Tibial nerve (tissue), 4 donors: ENCODE results near the gene LRRC4C. TPM values are rescaled to one million over a fixed set of nuclear protein-coding genes. Genes with fewer than 3 reads are reported as not detected.

ENCODE experiments used
- DNase-seq, 2 donors: peaks; one replicate each; pipeline ENCODE4 v3.0.0-alpha.2; 2019; ENCODE audit warnings: low spot score in 2 of 2
- H3K27ac ChIP-seq, 4 donors: fragments of 200-600 bp; sonication (generic) in 3 of 4; one replicate each; pipeline ENCODE4 v1.5.1; 2017 to 2019; ENCODE audit warnings: mild to moderate bottlenecking in 1 of 4
- H3K27me3 ChIP-seq, 2 donors: fragments of 200-600 bp; sonication (generic) in 1 of 2; one replicate each; pipeline versions ENCODE4 v1.5.1 to v1.6.0; 2017 to 2019
- H3K36me3 ChIP-seq, 3 donors: fragments of 200-600 bp; sonication (generic); one replicate each; pipeline ENCODE4 v1.5.1; 2018 to 2019
- H3K4me1 ChIP-seq, 4 donors: fragments of 200-600 bp; sonication (generic) in 3 of 4; one replicate each; pipeline ENCODE4 v1.5.1; 2017 to 2019
- H3K4me3 ChIP-seq, 4 donors: fragments of 200-600 bp; sonication (generic) in 3 of 4; one replicate each; pipeline ENCODE4 v1.5.1; 2017 to 2019; ENCODE audit warnings: mild to moderate bottlenecking in 1 of 4, moderate library complexity in 1 of 4
- H3K9me3 ChIP-seq, 4 donors: fragments of 200-600 bp; sonication (generic) in 3 of 4; one replicate each; pipeline ENCODE4 v1.5.1; 2017 to 2019
- EP300 ChIP-seq, 2 donors: sonication (generic); formaldehyde crosslinking; IDR thresholded peaks; one replicate each; pipeline ENCODE4 v1.6.1; 2017; ENCODE audit warnings: antibody characterized with exemption in 2 of 2, mild to moderate bottlenecking in 1 of 2
- POLR2A ChIP-seq, 2 donors: fragments of 450-650 bp; IDR thresholded peaks; one replicate each; pipeline ENCODE4 v1.6.1; 2017; ENCODE audit warnings: antibody characterized with exemption in 2 of 2, mild to moderate bottlenecking in 2 of 2, moderate library complexity in 2 of 2
- WGBS, 2 donors: methylation state at CpG; one replicate each; pipeline ENCODE4 v1.1.5; 2018; 5-methylcytosine and 5-hydroxymethylcytosine counted together
- total RNA-seq, 4 donors: library from RNA; depleted of rRNA; stranded (reverse); fragments of >200 nt; gene quantifications; one replicate each; pipeline ENCODE4 v1.1.0, GENCODE V29; 2016
- TF ChIP-seq, protein P1 (sequence below), 5 experiments: fragments of 200-600 bp in 3 of 5; fragments of 450-650 bp in 2 of 5; sonication (generic) in 3 of 5; IDR thresholded peaks; one replicate each; pipeline ENCODE4 v1.5.1; 2016 to 2019; ENCODE audit warnings: antibody characterized with exemption in 5 of 5, mild to moderate bottlenecking in 3 of 5, moderate library complexity in 2 of 5

The LRRC4C gene
- total RNA-seq, 4 donors from 2014 or later = 7.1 to 15.7 (median 8.4) TPM

GRCh38 chr11:40380835-40381234 lies 1078.6 kb downstream of the LRRC4C start:
- no peak for DNase-seq
- Histone ChIP-seq H3K4me1 (no peaks in the 10 kb centered on the region), H3K36me3 (no peaks in the 10 kb centered on the region), H3K27me3 (no peaks in the 10 kb centered on the region), H3K27ac (no peak overlapping the region), H3K4me3 (no peak overlapping the region), H3K9me3 (no peaks in the 10 kb centered on the region)
- WGBS, 2 donors = 57 to 58% methylated on average over 5 of the region's 5 CpGs
- TF ChIP-seq, protein P1, sequence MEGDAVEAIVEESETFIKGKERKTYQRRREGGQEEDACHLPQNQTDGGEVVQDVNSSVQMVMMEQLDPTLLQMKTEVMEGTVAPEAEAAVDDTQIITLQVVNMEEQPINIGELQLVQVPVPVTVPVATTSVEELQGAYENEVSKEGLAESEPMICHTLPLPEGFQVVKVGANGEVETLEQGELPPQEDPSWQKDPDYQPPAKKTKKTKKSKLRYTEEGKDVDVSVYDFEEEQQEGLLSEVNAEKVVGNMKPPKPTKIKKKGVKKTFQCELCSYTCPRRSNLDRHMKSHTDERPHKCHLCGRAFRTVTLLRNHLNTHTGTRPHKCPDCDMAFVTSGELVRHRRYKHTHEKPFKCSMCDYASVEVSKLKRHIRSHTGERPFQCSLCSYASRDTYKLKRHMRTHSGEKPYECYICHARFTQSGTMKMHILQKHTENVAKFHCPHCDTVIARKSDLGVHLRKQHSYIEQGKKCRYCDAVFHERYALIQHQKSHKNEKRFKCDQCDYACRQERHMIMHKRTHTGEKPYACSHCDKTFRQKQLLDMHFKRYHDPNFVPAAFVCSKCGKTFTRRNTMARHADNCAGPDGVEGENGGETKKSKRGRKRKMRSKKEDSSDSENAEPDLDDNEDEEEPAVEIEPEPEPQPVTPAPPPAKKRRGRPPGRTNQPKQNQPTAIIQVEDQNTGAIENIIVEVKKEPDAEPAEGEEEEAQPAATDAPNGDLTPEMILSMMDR (IDR thresholded peaks at IDR 0.05) = no peak
- TF ChIP-seq EP300 (IDR thresholded peaks at IDR 0.05) = no peak
- no peak for TF ChIP-seq POLR2A (IDR thresholded peaks at IDR 0.05)

GRCh38 chr11:40376331-40376730 lies 1083.1 kb downstream of the LRRC4C start:
- TF ChIP-seq POLR2A (IDR thresholded peaks at IDR 0.05) (no peak), EP300 (IDR thresholded peaks at IDR 0.05) (no peak)
- TF ChIP-seq, protein P1 (IDR thresholded peaks at IDR 0.05) = no peak
- 63 to 64% methylated on average over 3 of the region's 3 CpGs for WGBS, 2 donors
- H3K27ac ChIP-seq = no peak overlapping the region
- no peaks in the 10 kb centered on the region for H3K36me3 ChIP-seq
- no peaks in the 10 kb centered on the region for H3K9me3 ChIP-seq
- no peak overlapping the region for H3K4me3 ChIP-seq
- H3K4me1 ChIP-seq = no peaks in the 10 kb centered on the region
- DNase-seq = no peak
- no peaks in the 10 kb centered on the region for H3K27me3 ChIP-seq

DNA sequence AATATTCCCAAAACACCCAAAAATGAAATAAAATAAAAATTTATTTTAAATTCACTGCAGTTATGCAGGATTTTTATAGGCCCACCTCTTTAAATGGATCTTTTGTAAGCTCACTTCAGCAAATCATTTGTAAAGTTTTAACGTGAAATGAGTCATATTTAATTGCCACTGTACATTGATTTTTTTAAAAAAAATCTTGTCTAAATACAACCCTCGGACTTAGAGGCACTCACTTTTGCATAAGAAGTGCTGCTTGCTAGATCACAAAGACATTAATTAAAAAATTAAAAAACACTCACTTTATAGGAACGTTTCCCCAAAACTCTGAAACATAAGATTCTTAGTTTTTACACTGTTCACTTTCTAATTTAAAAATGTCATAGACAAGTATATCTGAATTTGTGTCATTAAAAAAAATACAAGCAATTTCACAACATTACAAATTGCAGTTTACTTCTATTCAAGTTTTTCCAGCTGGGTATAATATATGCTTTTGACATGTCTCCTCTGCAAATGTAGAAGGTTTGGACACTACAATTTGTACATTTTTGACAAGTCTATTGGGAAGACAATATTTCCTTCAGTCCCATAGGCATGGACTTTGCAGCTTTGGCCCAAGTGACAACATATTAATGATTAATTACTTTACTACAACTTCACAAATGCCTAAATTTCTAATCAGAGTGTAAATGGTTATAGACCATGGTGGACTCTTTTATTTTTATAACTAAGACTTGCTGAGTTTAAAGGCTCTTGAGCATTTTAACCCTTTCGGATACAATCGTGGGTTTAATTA lies 1088.4 kb downstream of the LRRC4C start:
- DNase-seq = no peak
- WGBS, 2 donors = 62% methylated on average over 5 of the region's 5 CpGs
- Histone ChIP-seq H3K9me3 (no peaks in the 10 kb centered on the region), H3K27me3 (no peaks in the 10 kb centered on the region), H3K4me3 (no peak overlapping the region), H3K4me1 (no peaks in the 10 kb centered on the region), H3K27ac (no peak overlapping the region), H3K36me3 (no peaks in the 10 kb centered on the region)
- TF ChIP-seq POLR2A (IDR thresholded peaks at IDR 0.05) (no peak), EP300 (IDR thresholded peaks at IDR 0.05) (no peak)
- TF ChIP-seq, protein P1 (IDR thresholded peaks at IDR 0.05) = no peak

DNA sequence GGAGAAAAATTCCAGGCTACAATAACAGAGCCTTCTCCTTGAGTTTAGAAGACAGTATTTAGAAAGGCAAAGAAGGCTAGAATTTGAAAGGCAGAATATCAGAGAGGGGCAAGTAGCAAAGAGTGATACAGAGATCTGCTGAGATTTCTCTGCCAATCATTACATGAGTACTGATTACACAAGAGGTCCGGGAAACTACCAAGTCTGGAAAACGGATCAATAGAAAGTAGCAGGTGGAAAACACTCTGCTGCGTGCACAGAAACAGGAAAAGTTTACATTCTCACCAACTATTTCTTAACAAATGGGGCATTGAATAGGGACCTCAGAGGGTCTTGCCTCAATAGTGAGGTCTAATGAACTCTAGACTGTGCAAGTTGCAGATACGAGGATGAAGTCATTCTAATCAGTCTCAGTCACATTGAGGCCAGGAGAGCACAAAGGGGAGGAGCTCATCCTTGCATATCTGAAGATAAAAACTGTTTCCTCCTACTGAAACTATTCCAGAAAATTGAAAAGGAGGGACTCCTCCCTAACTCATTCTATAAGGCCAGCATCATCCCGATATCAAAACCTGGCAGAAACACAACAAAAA lies 1099.2 kb downstream of the LRRC4C start:
- Histone ChIP-seq H3K9me3 (peaks cover 0 to 3% (median 1%) of the 10 kb centered on the region in 4 donors), H3K4me1 (no peaks in the 10 kb centered on the region), H3K36me3 (no peaks in the 10 kb centered on the region), H3K4me3 (no peak overlapping the region), H3K27ac (no peak overlapping the region), H3K27me3 (no peaks in the 10 kb centered on the region)
- no peak for TF ChIP-seq EP300 (IDR thresholded peaks at IDR 0.05)
- TF ChIP-seq, protein P1 (IDR thresholded peaks at IDR 0.05) = no peak
- no peak for TF ChIP-seq POLR2A (IDR thresholded peaks at IDR 0.05)
- 57 to 62% methylated on average over 5 of the region's 5 CpGs for WGBS, 2 donors
- no peak for DNase-seq

GRCh38 chr11:40354121-40354520 lies 1105.3 kb downstream of the LRRC4C start:
- no peaks in the 10 kb centered on the region for H3K36me3 ChIP-seq
- TF ChIP-seq EP300 (IDR thresholded peaks at IDR 0.05) = no peak
- no peak for TF ChIP-seq POLR2A (IDR thresholded peaks at IDR 0.05)
- TF ChIP-seq, protein P1 (IDR thresholded peaks at IDR 0.05) = no peak
- no peak for DNase-seq
- H3K27me3 ChIP-seq = no peaks in the 10 kb centered on the region
- WGBS, 2 donors = 92 to 100% methylated on average over 4 of the region's 4 CpGs
- no peaks in the 10 kb centered on the region for H3K9me3 ChIP-seq
- no peak overlapping the region for H3K27ac ChIP-seq
- no peak overlapping the region for H3K4me3 ChIP-seq
- H3K4me1 ChIP-seq = no peaks in the 10 kb centered on the region
